Measurements from ENCODE around the gene WNK1. TPM values are rescaled to one million over a fixed set of nuclear protein-coding genes. Genes with fewer than 3 reads are reported as not detected.

Gene WNK1
- total and polyA plus RNA-seq, 2 experiments from 2014 or later: 110 to 145 TPM

- no peaks in the 10 kb centered on the region for H3K9me3 ChIP-seq (ENCODE audit: low read depth)
- H3K4me3 ChIP-seq: no peak overlapping the region
- no peaks in the 10 kb centered on the region for H3K27me3 ChIP-seq
- H3K27ac ChIP-seq: peak overlapping the region; percentile 45
- peaks cover 10% of the 10 kb centered on the region for H3K4me1 ChIP-seq (ENCODE audit: low read depth)
- no peak for DNase-seq (ENCODE audit: low read depth in 1 of 2, low spot score in 1 of 2)
- peaks cover 10% of the 10 kb centered on the region for H3K36me3 ChIP-seq
- no peak for TF ChIP-seq CTCF (IDR thresholded peaks at IDR 0.05; ENCODE audit: low read depth, low read length)
These were observed 100.5 kb downstream of the WNK1 start for GRCh38 chr12:852864-853263.

- DNase-seq (ENCODE audit: low read depth in 1 of 2, low spot score in 1 of 2): peak in 1 of 2 donors; percentile 57
- Histone ChIP-seq H3K4me3 (no peak overlapping the region), H3K9me3 (ENCODE audit: low read depth) (no peaks in the 10 kb centered on the region), H3K27me3 (no peaks in the 10 kb centered on the region), H3K4me1 (ENCODE audit: low read depth) (no peaks in the 10 kb centered on the region), H3K36me3 (peaks cover 50% of the 10 kb centered on the region), H3K27ac (no peak overlapping the region)
- TF ChIP-seq CTCF (IDR thresholded peaks at IDR 0.05; ENCODE audit: low read depth, low read length): no peak
These were observed 105.2 kb downstream of the WNK1 start for GRCh38 chr12:857611-858010.

GRCh38 chr12:862303-862911, 110.0 kb downstream of the WNK1 start:
- Histone ChIP-seq H3K27ac (no peak overlapping the region), H3K9me3 (ENCODE audit: low read depth) (no peaks in the 10 kb centered on the region), H3K27me3 (no peaks in the 10 kb centered on the region), H3K4me3 (no peak overlapping the region), H3K4me1 (ENCODE audit: low read depth) (no peaks in the 10 kb centered on the region), H3K36me3 (peaks cover 82% of the 10 kb centered on the region)
- DNase-seq (ENCODE audit: low read depth in 1 of 2, low spot score in 1 of 2): no peak
- no peak for TF ChIP-seq CTCF (IDR thresholded peaks at IDR 0.05; ENCODE audit: low read depth, low read length)

- TF ChIP-seq CTCF (IDR thresholded peaks at IDR 0.05; ENCODE audit: low read depth, low read length): no peak
- Histone ChIP-seq H3K4me3 (no peak overlapping the region), H3K27ac (no peak overlapping the region), H3K27me3 (no peaks in the 10 kb centered on the region), H3K36me3 (peaks cover 83% of the 10 kb centered on the region), H3K4me1 (ENCODE audit: low read depth) (no peaks in the 10 kb centered on the region), H3K9me3 (ENCODE audit: low read depth) (no peaks in the 10 kb centered on the region)
- DNase-seq (ENCODE audit: low read depth in 1 of 2, low spot score in 1 of 2): no peak
These were observed 110.9 kb downstream of the WNK1 start for GRCh38 chr12:863285-863684.

GRCh38 chr12:865614-866013, 113.2 kb downstream of the WNK1 start:
- Histone ChIP-seq H3K27ac (no peak overlapping the region), H3K4me1 (ENCODE audit: low read depth) (no peaks in the 10 kb centered on the region), H3K4me3 (no peak overlapping the region), H3K27me3 (no peaks in the 10 kb centered on the region), H3K9me3 (ENCODE audit: low read depth) (no peaks in the 10 kb centered on the region), H3K36me3 (peaks cover 87% of the 10 kb centered on the region)
- DNase-seq (ENCODE audit: low read depth in 1 of 2, low spot score in 1 of 2): no peak
- no peak for TF ChIP-seq CTCF (IDR thresholded peaks at IDR 0.05; ENCODE audit: low read depth, low read length)

Data from cardiac muscle cell (in vitro differentiated cells and primary cell).